Erythroblast (primary cell): ENCODE measurements around the gene SCARB1.
A peak's percentile ranks its signal among the peaks of the same experiment; 100 is the strongest.

Source experiments
- DNase-seq, 2 experiments: peaks; one replicate each; lab custom pipeline; 2025; lab: John Stamatoyannopoulos, UW
- GATA1 ChIP-seq: IDR thresholded peaks from 2 replicates; pipeline ENCODE4 v1.6.1; 2011; ENCODE audit warnings: low read depth, mild to moderate bottlenecking, control low read depth, low read length, moderate library complexity
- POLR2A ChIP-seq: IDR thresholded peaks from 2 replicates; pipeline ENCODE4 v1.6.1; 2011; ENCODE audit warnings: mild to moderate bottlenecking, low read length

Gene SCARB1

GRCh38 chr12:124820199-124820598, 43.5 kb downstream of the SCARB1 start:
- no peak for DNase-seq
- TF ChIP-seq GATA1 (no peak), POLR2A (no peak)

GRCh38 chr12:124819525-124819924, 44.1 kb downstream of the SCARB1 start:
- no peak for DNase-seq
- no peak for TF ChIP-seq POLR2A
- TF ChIP-seq GATA1, result no peak

GRCh38 chr12:124819080-124819479, 44.6 kb downstream of the SCARB1 start:
- DNase-seq, result no peak
- TF ChIP-seq POLR2A (no peak), GATA1 (no peak)

- no peak for DNase-seq
- TF ChIP-seq POLR2A, result no peak
- TF ChIP-seq GATA1, result no peak
These were observed 46.3 kb downstream of the SCARB1 start for GRCh38 chr12:124817076-124818000.

GRCh38 chr12:124816295-124816854, 47.3 kb downstream of the SCARB1 start:
- TF ChIP-seq GATA1, result no peak
- TF ChIP-seq POLR2A, result no peak
- DNase-seq, result no peak

- TF ChIP-seq GATA1 (no peak), POLR2A (no peak)
These were observed 48.7 kb downstream of the SCARB1 start for GRCh38 chr12:124814741-124815613.

GRCh38 chr12:124813782-124814181, 49.9 kb downstream of the SCARB1 start:
- TF ChIP-seq GATA1 (no peak), POLR2A (no peak)
- no peak for DNase-seq

More at GRCh38 chr12:124814741-124815613, 48.7 kb downstream of the SCARB1 start:
- no peak for DNase-seq

GRCh38 chr12:124812979-124813378, 50.7 kb downstream of the SCARB1 start:
- no peak for DNase-seq
- no peak for TF ChIP-seq GATA1
- no peak for TF ChIP-seq POLR2A

GRCh38 chr12:124812356-124812755, 51.3 kb downstream of the SCARB1 start:
- DNase-seq, result no peak
- TF ChIP-seq POLR2A (no peak), GATA1 (no peak)

GRCh38 chr12:124811633-124812032, 52.0 kb downstream of the SCARB1 start:
- no peak for DNase-seq
- TF ChIP-seq POLR2A (no peak), GATA1 (no peak)

- DNase-seq, result no peak
- no peak for TF ChIP-seq POLR2A
- no peak for TF ChIP-seq GATA1
These were observed 53.8 kb downstream of the SCARB1 start for GRCh38 chr12:124809878-124810277.

GRCh38 chr12:124809391-124809790, 54.3 kb downstream of the SCARB1 start:
- DNase-seq, result no peak
- TF ChIP-seq POLR2A (no peak), GATA1 (no peak)

- DNase-seq, result peak; percentile 23 to 63
- no peak for TF ChIP-seq GATA1
- no peak for TF ChIP-seq POLR2A
These were observed 55.4 kb downstream of the SCARB1 start for GRCh38 chr12:124808272-124808671.
